Measurements from ENCODE around the gene ZBTB16.

Gene ZBTB16

DNA sequence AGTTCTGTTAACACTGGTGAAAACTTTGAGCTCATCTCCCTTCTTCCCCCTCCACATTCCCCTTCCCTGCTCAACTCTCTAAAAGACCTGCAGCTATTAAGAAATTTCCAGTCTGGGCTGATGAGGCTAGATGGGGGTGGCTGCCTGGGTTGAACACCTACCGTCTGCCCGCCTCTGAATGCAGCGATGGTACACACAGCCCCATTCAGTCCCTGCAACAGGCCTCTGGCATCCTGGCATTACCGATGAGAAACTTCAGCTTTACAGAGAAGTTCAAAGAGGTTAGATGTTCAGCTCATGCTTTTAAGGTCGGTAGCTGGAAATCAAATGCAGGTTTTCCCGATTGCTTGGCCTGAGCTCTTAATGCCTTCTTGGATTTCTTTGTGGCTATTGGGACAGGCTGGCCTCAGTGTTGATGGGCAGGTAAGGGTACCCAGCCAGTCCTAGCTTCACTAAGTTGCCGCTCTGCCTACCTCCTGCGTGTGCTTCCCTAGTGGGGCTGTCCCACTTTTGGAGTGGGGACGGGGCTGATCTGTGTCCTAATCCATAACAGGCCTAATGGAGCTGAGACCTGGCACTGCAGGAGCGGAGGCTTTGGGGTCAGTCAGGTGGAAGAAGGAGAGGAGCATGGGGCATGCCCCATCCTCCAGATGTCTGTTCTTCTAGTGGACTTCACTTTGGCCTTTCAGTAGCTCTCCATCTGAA lies 49.1 kb downstream of the ZBTB16 start:
- H3K36me3 Mint-ChIP-seq (ENCODE audit: low read depth) = peaks cover 5% of the 10 kb centered on the region
- TF ChIP-seq, protein P1, sequence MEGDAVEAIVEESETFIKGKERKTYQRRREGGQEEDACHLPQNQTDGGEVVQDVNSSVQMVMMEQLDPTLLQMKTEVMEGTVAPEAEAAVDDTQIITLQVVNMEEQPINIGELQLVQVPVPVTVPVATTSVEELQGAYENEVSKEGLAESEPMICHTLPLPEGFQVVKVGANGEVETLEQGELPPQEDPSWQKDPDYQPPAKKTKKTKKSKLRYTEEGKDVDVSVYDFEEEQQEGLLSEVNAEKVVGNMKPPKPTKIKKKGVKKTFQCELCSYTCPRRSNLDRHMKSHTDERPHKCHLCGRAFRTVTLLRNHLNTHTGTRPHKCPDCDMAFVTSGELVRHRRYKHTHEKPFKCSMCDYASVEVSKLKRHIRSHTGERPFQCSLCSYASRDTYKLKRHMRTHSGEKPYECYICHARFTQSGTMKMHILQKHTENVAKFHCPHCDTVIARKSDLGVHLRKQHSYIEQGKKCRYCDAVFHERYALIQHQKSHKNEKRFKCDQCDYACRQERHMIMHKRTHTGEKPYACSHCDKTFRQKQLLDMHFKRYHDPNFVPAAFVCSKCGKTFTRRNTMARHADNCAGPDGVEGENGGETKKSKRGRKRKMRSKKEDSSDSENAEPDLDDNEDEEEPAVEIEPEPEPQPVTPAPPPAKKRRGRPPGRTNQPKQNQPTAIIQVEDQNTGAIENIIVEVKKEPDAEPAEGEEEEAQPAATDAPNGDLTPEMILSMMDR (IDR thresholded peaks at IDR 0.05) = no peak
- no peaks in the 10 kb centered on the region for H3K9me3 Mint-ChIP-seq
- peak overlapping the region; percentile 56 for H3K27ac Mint-ChIP-seq
- peaks cover 4% of the 10 kb centered on the region for H3K27me3 Mint-ChIP-seq (ENCODE audit: low read depth, poor library complexity)
- DNase-seq = no peak
- peaks cover 96% of the 10 kb centered on the region for H3K4me1 Mint-ChIP-seq
- H3K4me3 Mint-ChIP-seq = no peak overlapping the region

DNA sequence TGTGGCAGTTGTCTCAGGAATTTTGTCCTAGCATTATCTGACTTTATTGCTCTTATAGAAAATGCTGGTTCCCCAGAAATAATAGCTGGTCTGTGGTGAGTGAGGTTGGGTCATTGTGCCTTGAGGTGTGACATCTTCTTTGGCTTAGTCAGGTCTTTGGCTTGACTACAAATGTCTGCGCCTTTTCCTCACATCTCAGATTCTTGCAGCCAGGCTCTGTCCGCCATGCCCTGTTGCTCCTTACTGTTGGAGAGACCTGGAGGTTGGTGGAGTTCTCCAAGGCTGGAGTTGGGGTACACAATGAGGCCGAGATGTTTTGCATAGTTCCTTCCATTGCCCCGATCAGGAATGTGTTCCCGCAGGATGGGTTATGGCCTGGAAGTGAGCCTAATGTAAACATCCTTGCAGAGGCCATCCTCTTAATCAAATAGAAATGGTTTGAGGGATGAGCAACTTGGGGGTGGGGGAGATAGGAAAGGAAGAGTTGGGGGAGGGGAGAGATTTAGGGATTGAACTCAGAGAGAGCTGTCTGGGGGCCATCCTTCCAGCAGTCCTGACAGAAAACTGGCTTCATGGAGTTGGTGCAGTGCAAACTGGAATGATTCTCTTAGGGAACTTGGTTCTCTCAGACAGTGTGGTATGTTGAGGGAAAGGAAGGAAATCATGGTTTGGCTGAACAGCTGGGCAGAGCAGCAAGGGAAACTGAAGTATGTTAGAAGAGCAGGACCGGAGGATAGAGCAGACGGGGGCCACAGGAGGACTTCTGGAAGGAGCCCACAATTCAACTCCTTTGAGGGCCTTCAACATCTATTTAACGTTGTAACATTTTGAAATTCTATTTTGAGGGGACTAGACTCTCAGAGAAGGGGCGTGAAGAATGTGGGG lies 49.9 kb downstream of the ZBTB16 start:
- H3K9me3 Mint-ChIP-seq = no peaks in the 10 kb centered on the region
- H3K4me1 Mint-ChIP-seq = peaks cover 96% of the 10 kb centered on the region
- H3K4me3 Mint-ChIP-seq = peak overlapping the region; percentile 5
- H3K27me3 Mint-ChIP-seq (ENCODE audit: low read depth, poor library complexity) = peaks cover 3% of the 10 kb centered on the region
- peak overlapping the region; percentile 15 for H3K27ac Mint-ChIP-seq
- no peak for DNase-seq
- TF ChIP-seq, protein P1 (IDR thresholded peaks at IDR 0.05) = no peak
- H3K36me3 Mint-ChIP-seq (ENCODE audit: low read depth) = peaks cover 5% of the 10 kb centered on the region

DNA sequence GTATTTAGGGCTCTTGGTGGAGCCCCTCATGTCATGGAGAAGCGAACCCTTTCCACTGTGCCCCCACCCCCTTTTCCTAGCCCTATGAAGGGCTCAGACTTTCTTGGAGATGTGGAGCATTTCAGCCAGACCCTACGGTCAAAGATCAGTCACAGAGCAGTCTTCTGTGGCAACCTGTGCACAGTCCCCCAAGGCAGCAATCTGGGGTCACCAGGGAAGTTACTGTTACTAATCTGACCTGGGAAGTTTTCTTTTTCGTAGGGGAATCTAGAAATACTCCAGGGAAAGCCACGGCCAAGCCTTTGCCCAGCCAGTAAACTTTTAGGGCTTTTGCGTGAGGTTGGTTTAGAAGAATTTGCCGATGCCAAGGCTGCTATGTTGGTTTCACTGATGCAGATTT lies 50.6 kb downstream of the ZBTB16 start:
- Mint-ChIP-seq H3K27ac (peak overlapping the region; percentile 13), H3K9me3 (no peaks in the 10 kb centered on the region), H3K36me3 (ENCODE audit: low read depth) (peaks cover 5% of the 10 kb centered on the region), H3K27me3 (ENCODE audit: low read depth, poor library complexity) (no peaks in the 10 kb centered on the region), H3K4me1 (peaks cover 95% of the 10 kb centered on the region), H3K4me3 (no peak overlapping the region)
- TF ChIP-seq, protein P1 (IDR thresholded peaks at IDR 0.05) = no peak
- DNase-seq = no peak

DNA sequence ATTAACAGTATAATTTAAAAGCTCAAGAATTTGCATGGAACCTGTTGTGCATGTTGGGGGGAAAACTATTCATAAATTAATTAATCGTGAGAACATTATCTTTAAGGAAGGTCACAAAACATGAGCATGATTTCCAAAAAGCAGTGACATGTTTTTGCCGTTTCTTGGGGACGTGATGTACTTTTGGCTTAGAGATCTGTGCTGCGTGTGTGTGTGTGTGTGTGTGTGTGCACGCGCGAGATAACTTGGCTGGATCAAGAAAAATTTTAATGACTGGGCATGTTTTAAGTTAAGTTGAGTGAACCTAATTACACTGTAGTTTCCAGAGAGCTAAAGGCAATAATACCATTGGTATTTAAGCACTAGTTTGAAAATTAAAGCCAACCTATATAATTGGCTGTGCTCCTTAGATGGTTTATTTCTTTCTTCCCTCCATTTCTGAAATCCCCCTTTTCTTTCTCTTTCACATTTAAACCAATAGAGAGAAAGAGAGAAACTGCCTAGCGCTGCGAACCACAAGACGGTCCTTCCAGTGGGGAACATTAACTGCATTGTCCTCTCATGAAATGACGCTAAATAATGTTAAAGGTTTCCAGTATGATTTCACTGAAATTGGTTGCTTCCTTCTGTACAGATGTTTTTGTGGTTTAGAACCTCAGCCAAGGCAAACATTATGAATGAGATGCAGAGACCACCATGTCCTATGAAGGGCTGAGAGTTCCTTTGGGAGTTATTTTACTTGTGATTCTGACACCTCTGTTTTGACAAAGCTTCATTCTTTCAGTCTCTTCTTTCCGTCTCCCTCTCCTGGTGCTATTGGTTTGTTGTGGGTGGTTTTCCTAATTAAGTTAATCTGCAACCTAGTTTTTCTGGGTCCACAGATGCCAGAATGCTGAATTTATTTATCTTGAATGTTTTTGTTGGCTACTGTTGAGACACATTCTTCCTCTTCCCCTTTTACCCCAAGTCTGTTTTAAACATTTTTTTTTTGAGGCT lies 51.7 kb downstream of the ZBTB16 start:
- no peak overlapping the region for H3K4me3 Mint-ChIP-seq
- H3K9me3 Mint-ChIP-seq = no peaks in the 10 kb centered on the region
- no peaks in the 10 kb centered on the region for H3K27me3 Mint-ChIP-seq (ENCODE audit: low read depth, poor library complexity)
- peaks cover 95% of the 10 kb centered on the region for H3K4me1 Mint-ChIP-seq
- DNase-seq = no peak
- no peak overlapping the region for H3K27ac Mint-ChIP-seq
- TF ChIP-seq, protein P1 (IDR thresholded peaks at IDR 0.05) = no peak
- H3K36me3 Mint-ChIP-seq (ENCODE audit: low read depth) = no peaks in the 10 kb centered on the region

DNA sequence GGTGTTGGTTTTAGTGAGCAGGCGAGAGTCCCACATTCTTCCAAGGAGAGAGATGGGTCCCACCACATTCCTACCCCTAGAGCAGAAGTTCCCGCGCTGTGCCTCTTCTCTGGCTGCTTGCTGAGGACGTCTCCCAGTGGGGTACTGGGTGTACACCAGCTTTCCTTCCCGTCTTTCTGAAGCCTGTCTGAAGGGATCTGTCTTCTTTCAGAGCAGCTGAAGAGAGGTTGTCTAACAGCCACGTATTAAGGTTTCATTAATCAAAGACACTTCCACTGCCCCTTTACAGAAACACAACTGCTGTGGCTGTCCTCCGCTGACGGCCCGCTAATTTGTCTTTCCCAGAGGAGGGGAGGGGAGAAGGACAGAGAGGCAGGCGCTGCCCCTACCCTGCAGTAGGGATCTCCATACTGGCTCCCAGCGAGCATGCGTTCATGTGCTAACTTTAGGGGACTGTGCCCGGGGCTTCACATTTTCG lies 56.0 kb downstream of the ZBTB16 start:
- H3K9me3 Mint-ChIP-seq = no peaks in the 10 kb centered on the region
- H3K27ac Mint-ChIP-seq = peak overlapping the region; percentile 95
- DNase-seq = peak; percentile 33
- TF ChIP-seq, protein P1 (IDR thresholded peaks at IDR 0.05) = no peak
- H3K36me3 Mint-ChIP-seq (ENCODE audit: low read depth) = peaks cover 14% of the 10 kb centered on the region
- H3K27me3 Mint-ChIP-seq (ENCODE audit: low read depth, poor library complexity) = no peaks in the 10 kb centered on the region
- peaks cover 90% of the 10 kb centered on the region for H3K4me1 Mint-ChIP-seq
- H3K4me3 Mint-ChIP-seq = peak overlapping the region; percentile 63
